Measurements from ENCODE around the gene PRRG2.

GRCh38 chr19:49566302-49566701 is 14.8 kb upstream of the PRRG2 start:
- TF ChIP-seq CTCF (IDR thresholded peaks at IDR 0.05) (no peak), EP300 (IDR thresholded peaks at IDR 0.05) (no peak), POLR2A (IDR thresholded peaks at IDR 0.05) (no peak), POLR2AphosphoS5 (IDR thresholded peaks at IDR 0.05) (no peak)

Measured in sigmoid colon (tissue), 4 donors.